HL-60 (cell line): Measurements from ENCODE around the gene ADGRL2.

ENCODE experiments used
- DNase-seq, 2 experiments: peaks; one replicate each; pipeline ENCODE4 v3.0.0-alpha.2; 2010 to 2020; ENCODE audit warnings: low read depth in 1 of 2, low spot score in 1 of 2
- H3K27ac ChIP-seq: fragments of 250-450 bp; sonication (Bioruptor Pico); replicated peaks from 2 replicates; pipeline ENCODE4 v1.5.1; 2020; ENCODE audit warnings: mild to moderate bottlenecking, moderate library complexity
- H3K27me3 ChIP-seq: fragments of 250-450 bp; sonication (Bioruptor Pico); 2 replicates; pipeline ENCODE4 v1.5.1; 2021; ENCODE audit warnings: mild to moderate bottlenecking, moderate library complexity; ENCODE audit not compliant: insufficient read depth, poor library complexity, severe bottlenecking
- H3K4me3 ChIP-seq: replicated peaks from 2 replicates; pipeline ENCODE4 v1.5.1; 2011; ENCODE audit warnings: mild to moderate bottlenecking, control low read depth, low read length; ENCODE audit not compliant: insufficient read depth
- GABPA ChIP-seq: IDR thresholded peaks from 2 replicates; pipeline ENCODE4 v1.6.1; 2012; ENCODE audit warnings: low read depth
- POLR2AphosphoS5 ChIP-seq: IDR thresholded peaks from 2 replicates; pipeline ENCODE4 v1.6.1; 2012; ENCODE audit warnings: low read depth
- SPI1 ChIP-seq: IDR thresholded peaks from 2 replicates; pipeline ENCODE4 v1.6.1; 2012; ENCODE audit warnings: low read depth, mild to moderate bottlenecking, borderline replicate concordance
- TF ChIP-seq, protein P1 (sequence below): IDR thresholded peaks from 2 replicates; pipeline ENCODE4 v1.6.1; 2012; ENCODE audit warnings: low read depth; ENCODE audit not compliant: insufficient replicate concordance
- TF ChIP-seq, protein P2 (sequence below): IDR thresholded peaks from one replicate; pipeline ENCODE4 v1.5.1; 2011; ENCODE audit warnings: low read length, control low read depth, inconsistent platforms; ENCODE audit not compliant: insufficient read depth

The ADGRL2 gene

DNA sequence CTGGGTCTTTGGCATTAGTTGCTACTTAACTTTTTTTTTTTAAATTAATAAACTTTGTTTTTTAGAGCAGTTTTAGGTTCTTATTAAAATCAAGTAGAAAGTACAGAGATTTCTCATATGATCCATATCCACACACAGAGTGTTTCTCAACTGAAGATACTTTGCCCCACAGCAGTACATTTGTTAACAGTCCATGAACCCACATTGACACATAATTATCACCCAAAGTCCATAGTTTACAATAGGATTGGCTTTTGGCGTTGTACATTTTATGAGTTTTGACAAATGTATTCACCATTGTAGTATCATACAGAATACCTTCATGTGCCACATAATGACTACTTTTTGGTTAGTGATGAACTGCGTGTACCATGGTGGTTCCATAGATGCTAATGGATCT lies 106.8 kb downstream of the ADGRL2 start:
- no peak overlapping the region for H3K27ac ChIP-seq
- H3K4me3 ChIP-seq: no peak overlapping the region
- H3K27me3 ChIP-seq: no peaks in the 10 kb centered on the region
- TF ChIP-seq POLR2AphosphoS5: no peak
- TF ChIP-seq, protein P1, sequence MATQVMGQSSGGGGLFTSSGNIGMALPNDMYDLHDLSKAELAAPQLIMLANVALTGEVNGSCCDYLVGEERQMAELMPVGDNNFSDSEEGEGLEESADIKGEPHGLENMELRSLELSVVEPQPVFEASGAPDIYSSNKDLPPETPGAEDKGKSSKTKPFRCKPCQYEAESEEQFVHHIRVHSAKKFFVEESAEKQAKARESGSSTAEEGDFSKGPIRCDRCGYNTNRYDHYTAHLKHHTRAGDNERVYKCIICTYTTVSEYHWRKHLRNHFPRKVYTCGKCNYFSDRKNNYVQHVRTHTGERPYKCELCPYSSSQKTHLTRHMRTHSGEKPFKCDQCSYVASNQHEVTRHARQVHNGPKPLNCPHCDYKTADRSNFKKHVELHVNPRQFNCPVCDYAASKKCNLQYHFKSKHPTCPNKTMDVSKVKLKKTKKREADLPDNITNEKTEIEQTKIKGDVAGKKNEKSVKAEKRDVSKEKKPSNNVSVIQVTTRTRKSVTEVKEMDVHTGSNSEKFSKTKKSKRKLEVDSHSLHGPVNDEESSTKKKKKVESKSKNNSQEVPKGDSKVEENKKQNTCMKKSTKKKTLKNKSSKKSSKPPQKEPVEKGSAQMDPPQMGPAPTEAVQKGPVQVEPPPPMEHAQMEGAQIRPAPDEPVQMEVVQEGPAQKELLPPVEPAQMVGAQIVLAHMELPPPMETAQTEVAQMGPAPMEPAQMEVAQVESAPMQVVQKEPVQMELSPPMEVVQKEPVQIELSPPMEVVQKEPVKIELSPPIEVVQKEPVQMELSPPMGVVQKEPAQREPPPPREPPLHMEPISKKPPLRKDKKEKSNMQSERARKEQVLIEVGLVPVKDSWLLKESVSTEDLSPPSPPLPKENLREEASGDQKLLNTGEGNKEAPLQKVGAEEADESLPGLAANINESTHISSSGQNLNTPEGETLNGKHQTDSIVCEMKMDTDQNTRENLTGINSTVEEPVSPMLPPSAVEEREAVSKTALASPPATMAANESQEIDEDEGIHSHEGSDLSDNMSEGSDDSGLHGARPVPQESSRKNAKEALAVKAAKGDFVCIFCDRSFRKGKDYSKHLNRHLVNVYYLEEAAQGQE: no peak
- no peak for TF ChIP-seq GABPA
- no peak for TF ChIP-seq SPI1
- TF ChIP-seq, protein P2, sequence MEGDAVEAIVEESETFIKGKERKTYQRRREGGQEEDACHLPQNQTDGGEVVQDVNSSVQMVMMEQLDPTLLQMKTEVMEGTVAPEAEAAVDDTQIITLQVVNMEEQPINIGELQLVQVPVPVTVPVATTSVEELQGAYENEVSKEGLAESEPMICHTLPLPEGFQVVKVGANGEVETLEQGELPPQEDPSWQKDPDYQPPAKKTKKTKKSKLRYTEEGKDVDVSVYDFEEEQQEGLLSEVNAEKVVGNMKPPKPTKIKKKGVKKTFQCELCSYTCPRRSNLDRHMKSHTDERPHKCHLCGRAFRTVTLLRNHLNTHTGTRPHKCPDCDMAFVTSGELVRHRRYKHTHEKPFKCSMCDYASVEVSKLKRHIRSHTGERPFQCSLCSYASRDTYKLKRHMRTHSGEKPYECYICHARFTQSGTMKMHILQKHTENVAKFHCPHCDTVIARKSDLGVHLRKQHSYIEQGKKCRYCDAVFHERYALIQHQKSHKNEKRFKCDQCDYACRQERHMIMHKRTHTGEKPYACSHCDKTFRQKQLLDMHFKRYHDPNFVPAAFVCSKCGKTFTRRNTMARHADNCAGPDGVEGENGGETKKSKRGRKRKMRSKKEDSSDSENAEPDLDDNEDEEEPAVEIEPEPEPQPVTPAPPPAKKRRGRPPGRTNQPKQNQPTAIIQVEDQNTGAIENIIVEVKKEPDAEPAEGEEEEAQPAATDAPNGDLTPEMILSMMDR: no peak
- no peak for DNase-seq

DNA sequence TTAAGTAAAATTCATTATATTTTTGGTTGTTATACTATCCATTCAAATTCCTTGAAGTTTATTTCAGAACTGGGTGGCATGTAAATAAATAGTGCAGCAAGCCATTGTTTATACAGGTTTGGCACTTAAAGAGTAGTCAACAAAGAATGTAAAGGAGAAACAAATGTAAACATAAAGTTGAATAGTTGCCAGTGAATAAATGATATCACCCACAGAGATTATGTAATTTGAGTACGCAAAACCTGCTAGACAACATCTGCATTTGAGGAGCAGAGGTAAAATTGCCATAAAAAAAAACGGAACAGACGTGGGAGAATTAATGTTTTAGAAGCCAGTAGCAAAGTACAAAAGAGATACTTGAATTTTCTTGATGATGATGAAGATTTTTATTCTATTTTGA lies 111.6 kb downstream of the ADGRL2 start:
- no peak overlapping the region for H3K4me3 ChIP-seq
- TF ChIP-seq, protein P2: no peak
- TF ChIP-seq, protein P1: no peak
- no peak for TF ChIP-seq GABPA
- H3K27ac ChIP-seq: no peak overlapping the region
- H3K27me3 ChIP-seq: no peaks in the 10 kb centered on the region
- no peak for DNase-seq

DNA sequence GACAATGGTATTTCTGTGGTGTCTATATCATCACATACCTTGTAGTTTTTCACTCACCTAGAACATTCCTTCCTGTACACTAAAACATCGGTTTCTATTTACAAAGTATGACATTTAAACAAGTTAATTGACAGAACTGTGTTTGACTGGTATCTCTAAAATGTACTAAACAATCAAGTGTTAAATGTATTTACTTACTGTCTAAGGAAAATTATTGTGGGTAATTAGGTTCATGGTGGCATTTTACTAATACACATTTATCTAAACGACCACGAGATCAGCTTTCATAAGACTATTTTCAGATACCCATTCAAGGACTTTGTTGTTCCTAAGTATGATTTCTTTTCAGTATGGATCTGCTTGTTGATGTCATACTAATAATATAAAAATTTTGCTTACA lies 115.2 kb downstream of the ADGRL2 start:
- DNase-seq: no peak
- TF ChIP-seq GABPA: no peak
- TF ChIP-seq, protein P2: no peak
- TF ChIP-seq, protein P1: no peak
- TF ChIP-seq POLR2AphosphoS5: no peak
- TF ChIP-seq SPI1: no peak
- Histone ChIP-seq H3K27ac (no peak overlapping the region), H3K27me3 (no peaks in the 10 kb centered on the region), H3K4me3 (no peak overlapping the region)
